Measurements from ENCODE around the gene VSIG10L.
A peak's percentile ranks its signal among the peaks of the same experiment; 100 is the strongest.

The VSIG10L gene

GRCh38 chr19:51341976-51342580 is at the start of gene VSIG10L:
VSIG10L (minus strand) TSS chr19:51342139; CDS start chr19:51342124, 15 bp downstream.
- no peak for DNase-seq (ENCODE audit: low read depth, low spot score)
- peak within 1 kb of the TSS; percentile 31 for H3K27ac ChIP-seq

- no peak overlapping the region for H3K27ac ChIP-seq
Measured at GRCh38 chr19:51391073-51391611, 49.2 kb upstream of the VSIG10L start.

GRCh38 chr19:51389143-51389542 is 47.2 kb upstream of the VSIG10L start:
- no peak overlapping the region for H3K27ac ChIP-seq
- DNase-seq (ENCODE audit: low read depth, low spot score), result no peak

More at GRCh38 chr19:51391073-51391611, 49.2 kb upstream of the VSIG10L start:
- DNase-seq (ENCODE audit: low read depth, low spot score), result no peak

- no peak within 1 kb of the TSS for H3K27ac ChIP-seq
- no peak for DNase-seq (ENCODE audit: low read depth, low spot score)
Measured at GRCh38 chr19:51387924-51388389, 46.0 kb upstream of the VSIG10L start, which contains the start of gene LIM2. LIM2 (minus strand) TSS chr19:51387974; CDS start chr19:51387443, 531 bp downstream.

GRCh38 chr19:51386882-51387520 is 45.1 kb upstream of the VSIG10L start:
- DNase-seq (ENCODE audit: low read depth, low spot score), result no peak
- H3K27ac ChIP-seq, result no peak overlapping the region

- no peak for DNase-seq (ENCODE audit: low read depth, low spot score)
- no peak overlapping the region for H3K27ac ChIP-seq
Measured at GRCh38 chr19:51382004-51382403, 40.1 kb upstream of the VSIG10L start.

- H3K27ac ChIP-seq, result no peak overlapping the region
- no peak for DNase-seq (ENCODE audit: low read depth, low spot score)
Measured at GRCh38 chr19:51380379-51380778, 38.4 kb upstream of the VSIG10L start.

GRCh38 chr19:51377422-51377821 is 35.5 kb upstream of the VSIG10L start:
- DNase-seq (ENCODE audit: low read depth, low spot score), result no peak
- no peak overlapping the region for H3K27ac ChIP-seq

- no peak overlapping the region for H3K27ac ChIP-seq
- no peak for DNase-seq (ENCODE audit: low read depth, low spot score)
Measured at GRCh38 chr19:51375504-51376221, 33.7 kb upstream of the VSIG10L start.

GRCh38 chr19:51372649-51373504 is 30.9 kb upstream of the VSIG10L start, which contains the start of gene NKG7:
NKG7 (minus strand) TSS chr19:51372654; CDS start chr19:51372535, 119 bp downstream.
- DNase-seq (ENCODE audit: low read depth, low spot score), result no peak
- no peak within 1 kb of the TSS for H3K27ac ChIP-seq

- no peak for DNase-seq (ENCODE audit: low read depth, low spot score)
- no peak overlapping the region for H3K27ac ChIP-seq
Measured at GRCh38 chr19:51372021-51372648, 30.2 kb upstream of the VSIG10L start.

- H3K27ac ChIP-seq, result no peak overlapping the region
- no peak for DNase-seq (ENCODE audit: low read depth, low spot score)
Measured at GRCh38 chr19:51371186-51371690, 29.3 kb upstream of the VSIG10L start.

- H3K27ac ChIP-seq, result no peak overlapping the region
- DNase-seq (ENCODE audit: low read depth, low spot score), result no peak
Measured at GRCh38 chr19:51370230-51370629, 28.3 kb upstream of the VSIG10L start.

GRCh38 chr19:51368366-51369282 is 26.7 kb upstream of the VSIG10L start, which contains the start of gene CLDND2:
CLDND2 (minus strand) TSS chr19:51369003; CDS start chr19:51368577, 426 bp downstream.
- DNase-seq (ENCODE audit: low read depth, low spot score), result no peak
- peak within 1 kb of the TSS; percentile 74 for H3K27ac ChIP-seq

- H3K27ac ChIP-seq, result peak overlapping the region; percentile 74
- DNase-seq (ENCODE audit: low read depth, low spot score), result peak; percentile 78
Measured at GRCh38 chr19:51367565-51368365, 25.8 kb upstream of the VSIG10L start.

- no peak for DNase-seq (ENCODE audit: low read depth, low spot score)
- H3K27ac ChIP-seq, result peak overlapping the region; percentile 74
Measured at GRCh38 chr19:51367255-51367564, 25.3 kb upstream of the VSIG10L start.
